ENCODE measurements around the gene UROC1.
A peak's percentile ranks its signal among the peaks of the same experiment; 100 is the strongest.

UROC1 gene

GRCh38 chr3:126478581-126479310 is 38.8 kb downstream of the UROC1 start:
- no peak for DNase-seq (ENCODE audit: low spot score)

GRCh38 chr3:126477061-126477380 is 40.6 kb downstream of the UROC1 start:
- DNase-seq (ENCODE audit: low spot score): no peak

- DNase-seq (ENCODE audit: low spot score): no peak
Observed at GRCh38 chr3:126476166-126477060, 41.2 kb downstream of the UROC1 start.

GRCh38 chr3:126475413-126476114 is 42.0 kb downstream of the UROC1 start, which contains the start of gene ZXDC:
Gene ZXDC, minus strand, starts transcription at chr3:126475891. Its CDS starts 26 bp downstream, at chr3:126475865.
- DNase-seq (ENCODE audit: low spot score): peak; percentile 94

GRCh38 chr3:126474498-126475412 is 42.8 kb downstream of the UROC1 start:
- peak; percentile 23 for DNase-seq (ENCODE audit: low spot score)

GRCh38 chr3:126473292-126474168 is 44.0 kb downstream of the UROC1 start:
- peak; percentile 33 for DNase-seq (ENCODE audit: low spot score)

GRCh38 chr3:126472277-126473006 is 45.1 kb downstream of the UROC1 start:
- peak; percentile 43 for DNase-seq (ENCODE audit: low spot score)

GRCh38 chr3:126469479-126469878 is 48.1 kb downstream of the UROC1 start:
- no peak for DNase-seq (ENCODE audit: low spot score)

GRCh38 chr3:126468028-126468891 is 49.3 kb downstream of the UROC1 start:
- no peak for DNase-seq (ENCODE audit: low spot score)

GRCh38 chr3:126467611-126467955 is 50.0 kb downstream of the UROC1 start:
- DNase-seq (ENCODE audit: low spot score): no peak

- DNase-seq (ENCODE audit: low spot score): no peak
Observed at GRCh38 chr3:126466886-126467610, 50.5 kb downstream of the UROC1 start.

- no peak for DNase-seq (ENCODE audit: low spot score)
Observed at GRCh38 chr3:126465928-126466544, 51.5 kb downstream of the UROC1 start.

- no peak for DNase-seq (ENCODE audit: low spot score)
Observed at GRCh38 chr3:126464997-126465396, 52.6 kb downstream of the UROC1 start.

- no peak for DNase-seq (ENCODE audit: low spot score)
Observed at GRCh38 chr3:126464494-126464893, 53.1 kb downstream of the UROC1 start.

GRCh38 chr3:126464093-126464492 is 53.5 kb downstream of the UROC1 start:
- DNase-seq (ENCODE audit: low spot score): no peak

GRCh38 chr3:126463521-126463920 is 54.1 kb downstream of the UROC1 start:
- DNase-seq (ENCODE audit: low spot score): no peak

GRCh38 chr3:126461450-126462070 is 56.0 kb downstream of the UROC1 start:
- no peak for DNase-seq (ENCODE audit: low spot score)
